ENCODE data around the gene EFNA3.

The EFNA3 gene

GRCh38 chr1:155134880-155135414 lies 56.3 kb downstream of the EFNA3 start:
- peak overlapping the region; percentile 97 for H3K4me3 Mint-ChIP-seq
- peaks cover 10% of the 10 kb centered on the region for H3K27me3 Mint-ChIP-seq
- peaks cover 36% of the 10 kb centered on the region for H3K4me1 Mint-ChIP-seq
- H3K9me3 Mint-ChIP-seq = no peaks in the 10 kb centered on the region
- peaks cover 9% of the 10 kb centered on the region for H3K36me3 Mint-ChIP-seq
- ATAC-seq = peak; percentile 56
- peak overlapping the region; percentile 99 for H3K27ac Mint-ChIP-seq

GRCh38 chr1:155135415-155136028 lies 56.9 kb downstream of the EFNA3 start, which contains the start of gene SLC50A1:
Gene SLC50A1 (plus strand): TSS chr1:155135852. CDS start chr1:155135912, 60 bp downstream.
- H3K4me1 Mint-ChIP-seq = peaks cover 36% of the 10 kb centered on the region
- H3K9me3 Mint-ChIP-seq = no peaks in the 10 kb centered on the region
- ATAC-seq = peak; percentile 92

GRCh38 chr1:155136748-155137147 lies 58.1 kb downstream of the EFNA3 start:
- Mint-ChIP-seq H3K4me3 (peak overlapping the region; percentile 97), H3K4me1 (peaks cover 36% of the 10 kb centered on the region), H3K9me3 (no peaks in the 10 kb centered on the region), H3K36me3 (peaks cover 9% of the 10 kb centered on the region), H3K27me3 (no peaks in the 10 kb centered on the region), H3K27ac (peak overlapping the region; percentile 99)
- ATAC-seq = no peak

More at GRCh38 chr1:155135415-155136028, 56.9 kb downstream of the EFNA3 start, which contains the start of gene SLC50A1:
- Mint-ChIP-seq H3K27ac (peak within 1 kb of the TSS; percentile 99), H3K27me3 (peaks cover 5% of the 10 kb centered on the region), H3K36me3 (peaks cover 9% of the 10 kb centered on the region), H3K4me3 (peak within 1 kb of the TSS; percentile 97)
